ENCODE data around the gene HTD2. TPM values are rescaled to one million over a fixed set of nuclear protein-coding genes. Genes with fewer than 3 reads are reported as not detected.

Gene HTD2
- total and polyA plus RNA-seq, 12 donors = 1.6 to 13.2 (median 10.3) TPM

GRCh38 chr3:58341376-58341775 is 35.1 kb downstream of the HTD2 start:
- no peak for DNase-seq
- Histone ChIP-seq H3K36me3 (replicated peaks in 1 of 2) (no peaks in the 10 kb centered on the region), H3K4me3 (no peak overlapping the region), H3K9me3 (replicated peaks in 1 of 3) (no peaks in the 10 kb centered on the region), H3K27ac (no peak overlapping the region), H3K27me3 (no peaks in the 10 kb centered on the region), H3K4me1 (replicated peaks in 1 of 2) (peaks cover 0 to 9% of the 10 kb centered on the region in 2 donors)
- TF ChIP-seq CTCF (IDR thresholded peaks at IDR 0.05) (no peak), POLR2A (IDR thresholded peaks at IDR 0.05) (no peak)
- WGBS, 4 donors = 90 to 96% (median 94%) methylated on average over 3 of the region's 3 CpGs
- intact Hi-C loops (cut with DNase I) = no loop called here

- intact Hi-C loops (cut with DNase I) = no loop called here
- Histone ChIP-seq H3K36me3 (replicated peaks in 1 of 2) (no peaks in the 10 kb centered on the region), H3K27me3 (no peaks in the 10 kb centered on the region), H3K9me3 (replicated peaks in 1 of 3) (no peaks in the 10 kb centered on the region), H3K27ac (no peak overlapping the region), H3K4me1 (replicated peaks in 1 of 2) (no peaks in the 10 kb centered on the region), H3K4me3 (no peak overlapping the region)
- no peak for DNase-seq
- 63 to 81% (median 70%) methylated on average over 5 of the region's 5 CpGs for WGBS, 4 donors
- TF ChIP-seq CTCF (IDR thresholded peaks at IDR 0.05) (no peak), POLR2A (IDR thresholded peaks at IDR 0.05) (no peak)
These were observed 36.4 kb downstream of the HTD2 start for GRCh38 chr3:58342676-58343075.

- Histone ChIP-seq H3K9me3 (replicated peaks in 1 of 3) (no peaks in the 10 kb centered on the region), H3K27me3 (no peaks in the 10 kb centered on the region), H3K4me1 (replicated peaks in 1 of 2) (peaks cover 2 to 5% of the 10 kb centered on the region in 2 donors), H3K36me3 (replicated peaks in 1 of 2) (no peaks in the 10 kb centered on the region), H3K27ac (no peak overlapping the region), H3K4me3 (no peak overlapping the region)
- TF ChIP-seq POLR2A (IDR thresholded peaks at IDR 0.05) (no peak), CTCF (IDR thresholded peaks at IDR 0.05) (no peak)
- DNase-seq = no peak
- intact Hi-C loops (cut with DNase I) = no loop called here
- WGBS, 4 donors = 94 to 97% (median 96%) methylated on average over 4 of the region's 4 CpGs
These were observed 39.1 kb downstream of the HTD2 start for GRCh38 chr3:58345457-58345856.

- no peak for DNase-seq
- Histone ChIP-seq H3K27me3 (no peaks in the 10 kb centered on the region), H3K4me3 (no peak overlapping the region), H3K4me1 (replicated peaks in 1 of 2) (peaks cover 8 to 10% of the 10 kb centered on the region in 2 donors), H3K36me3 (replicated peaks in 1 of 2) (no peaks in the 10 kb centered on the region), H3K9me3 (replicated peaks in 1 of 3) (no peaks in the 10 kb centered on the region), H3K27ac (no peak overlapping the region)
- intact Hi-C loops (cut with DNase I) = no loop called here
- 67 to 100% (median 93%) methylated on average over 2 of the region's 2 CpGs for WGBS, 4 donors
- TF ChIP-seq CTCF (IDR thresholded peaks at IDR 0.05) (no peak), POLR2A (IDR thresholded peaks at IDR 0.05) (no peak)
These were observed 40.0 kb downstream of the HTD2 start for GRCh38 chr3:58346368-58346767.
